NCI-H2081 (cell line): Measurements from ENCODE around the gene HK2.
"Not testable (repeated sequence)": the region's sequence is repeated elsewhere in the genome, so short reads cannot be mapped to it uniquely, and the experiment has no call there.

ENCODE experiments used
- DNase-seq, 2 experiments: peaks; one replicate each; lab custom pipeline; 2025; lab: John Stamatoyannopoulos, UW

HK2 gene

DNA sequence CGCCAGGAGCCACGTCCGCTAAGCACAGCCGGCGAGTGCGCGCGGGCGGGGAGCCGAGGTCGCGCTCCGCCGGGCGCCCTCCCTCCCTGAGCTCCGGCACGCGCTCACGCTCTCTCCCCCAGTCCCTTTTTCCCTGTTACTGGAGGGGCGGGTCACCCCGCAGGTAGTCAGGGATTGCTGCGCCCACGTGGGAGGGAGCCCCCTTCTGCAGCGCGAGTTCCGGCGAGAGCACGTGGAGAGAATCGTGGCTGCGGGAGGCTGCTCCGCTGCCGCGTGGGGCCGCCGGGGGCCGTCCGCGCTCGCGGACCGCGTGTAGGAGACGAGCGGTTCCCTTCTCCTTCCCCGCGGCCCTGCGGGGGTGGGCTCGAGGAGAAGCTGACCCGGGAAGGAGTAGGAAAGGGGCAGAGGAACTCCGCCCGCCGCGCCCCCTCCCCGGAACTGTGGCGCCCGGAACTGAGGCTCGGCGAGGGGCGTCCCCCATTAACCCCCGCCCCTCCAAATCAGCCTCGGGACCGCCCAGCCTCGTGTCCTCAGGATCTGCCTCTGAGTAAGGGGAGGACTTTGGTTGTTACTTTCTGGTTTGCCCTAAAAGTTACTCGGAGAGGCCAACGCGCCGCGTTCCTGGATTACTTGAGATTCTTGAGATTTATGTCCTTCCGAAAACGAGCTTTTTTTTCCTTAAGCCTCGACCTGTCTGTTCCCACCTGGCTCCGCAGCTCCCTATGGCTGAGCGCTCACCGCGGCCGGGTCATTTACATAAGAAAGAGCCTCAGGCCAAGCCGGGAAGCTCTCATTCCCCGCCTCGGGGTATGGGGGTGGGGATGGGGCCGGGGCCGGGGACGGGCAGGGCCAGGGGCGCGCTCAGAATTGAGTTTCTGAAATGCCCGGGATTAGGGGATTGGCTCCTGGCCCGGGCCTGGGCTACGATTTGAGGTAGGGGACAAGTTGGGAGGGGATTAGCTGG is 1.1 kb downstream of the HK2 start:
- peak; percentile 45 to 69 for DNase-seq

DNA sequence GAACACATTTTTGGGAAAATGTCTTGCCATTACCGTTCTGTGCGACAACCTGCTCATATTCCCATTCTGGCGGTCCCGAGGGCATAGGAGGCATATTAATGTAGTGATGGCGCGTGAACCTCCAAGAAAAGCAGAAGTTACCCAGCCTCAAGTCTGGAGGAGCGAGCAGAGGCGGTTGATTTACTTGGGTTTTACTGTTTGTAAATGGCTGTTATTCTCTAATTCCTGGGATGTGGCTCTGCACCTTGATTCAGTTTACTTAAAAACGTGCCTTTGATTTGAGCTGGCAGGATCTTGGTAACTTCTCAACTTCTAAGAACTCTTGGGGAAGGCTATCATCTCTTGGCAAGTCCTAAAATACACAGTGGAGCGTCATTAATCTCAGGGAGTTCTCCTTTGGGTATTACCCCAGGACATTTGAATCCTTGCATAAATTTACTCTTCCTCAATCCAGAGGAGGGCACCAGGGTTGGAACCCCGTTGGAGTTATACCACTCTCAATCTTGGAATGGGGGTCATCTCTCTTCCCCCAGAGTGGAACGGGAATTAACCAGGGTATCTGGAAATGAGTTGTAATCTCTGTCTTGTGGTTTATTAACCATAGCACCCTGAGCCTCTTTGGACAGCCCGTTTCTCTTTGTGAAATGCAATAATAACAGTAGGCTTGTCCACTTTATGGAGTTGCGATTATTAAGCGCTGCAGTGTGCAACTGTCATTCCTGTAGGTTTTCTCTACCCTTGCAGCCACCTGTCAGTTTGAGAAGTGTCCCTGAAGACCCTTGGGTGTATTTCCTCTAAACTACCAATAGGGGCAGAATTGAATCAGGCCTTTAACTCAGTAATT is 2.1 kb downstream of the HK2 start:
- peak; percentile 59 to 79 for DNase-seq

DNA sequence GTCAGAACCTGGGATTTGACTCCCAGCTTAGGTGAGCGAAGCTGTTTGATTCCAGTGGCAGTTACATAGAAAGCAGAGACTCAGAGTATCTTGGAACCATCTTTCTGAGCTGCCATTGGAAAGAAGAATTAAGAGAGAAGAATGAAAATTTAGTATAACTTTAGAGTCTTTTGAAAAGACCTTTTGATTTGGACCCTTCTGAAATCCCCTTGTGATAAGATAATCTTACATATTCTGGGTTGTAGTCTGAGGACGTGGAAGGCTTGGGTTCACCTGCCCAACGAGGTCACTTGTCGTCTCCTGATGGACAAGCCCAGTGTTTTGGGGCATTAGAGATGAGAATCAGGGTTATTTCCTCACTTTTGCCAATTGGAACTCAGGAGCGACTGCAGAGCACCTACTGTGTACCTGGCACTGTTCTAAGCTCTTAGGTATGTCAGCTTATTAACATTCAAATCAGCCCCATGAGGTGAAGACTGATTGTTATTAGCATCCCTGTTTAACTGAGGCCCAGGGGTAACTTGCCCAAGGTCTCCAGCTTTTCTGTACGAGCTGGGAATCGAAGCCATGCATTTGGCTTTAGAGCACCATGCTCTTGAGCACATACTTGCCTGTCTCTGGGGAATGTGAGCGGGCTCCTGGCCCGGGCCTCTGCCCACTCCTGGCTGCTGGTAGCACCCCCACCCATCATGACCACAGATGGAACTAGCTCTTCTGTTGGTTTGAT is 2.9 kb downstream of the HK2 start:
- DNase-seq: no peak

DNA sequence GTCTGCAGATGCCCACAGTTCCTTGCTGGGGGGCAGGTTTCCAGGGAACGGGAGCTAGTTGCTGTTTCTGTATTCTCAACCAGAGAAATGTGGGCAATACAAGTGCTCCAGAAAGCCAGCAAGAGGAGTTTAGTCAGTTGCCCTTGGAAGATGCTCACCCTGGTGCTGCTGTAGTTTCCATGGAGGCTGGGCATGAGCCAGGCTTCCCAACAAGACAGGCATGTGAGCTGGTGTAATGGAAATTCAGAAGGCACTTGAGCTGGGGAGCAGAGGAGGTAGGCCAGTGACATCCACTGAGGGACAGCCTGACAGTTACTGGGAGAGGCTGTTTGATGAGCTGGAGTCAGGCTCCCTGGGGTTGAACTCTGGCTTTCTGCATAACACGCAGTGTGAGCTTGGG is 7.7 kb downstream of the HK2 start:
- DNase-seq: no peak

DNA sequence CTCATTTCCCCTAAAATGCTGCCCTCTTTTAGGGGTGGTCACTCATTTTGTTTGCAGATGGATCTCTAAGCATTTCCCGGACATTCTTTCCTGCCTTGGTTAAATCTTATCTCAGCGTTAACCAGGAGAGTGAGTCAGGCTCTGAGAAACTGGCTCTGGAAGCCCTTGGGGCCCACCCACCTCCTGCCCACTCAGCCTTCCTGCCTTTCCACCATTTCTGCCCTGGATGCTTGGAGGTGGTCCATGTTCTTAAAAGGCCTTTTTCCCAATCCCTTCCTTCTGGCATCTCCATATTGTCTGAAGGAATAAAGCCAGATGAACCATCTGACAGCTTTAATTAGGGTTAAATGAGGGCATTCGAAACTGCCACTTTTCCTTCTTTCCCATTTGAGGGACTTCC is 9.5 kb downstream of the HK2 start:
- DNase-seq: no peak

DNA sequence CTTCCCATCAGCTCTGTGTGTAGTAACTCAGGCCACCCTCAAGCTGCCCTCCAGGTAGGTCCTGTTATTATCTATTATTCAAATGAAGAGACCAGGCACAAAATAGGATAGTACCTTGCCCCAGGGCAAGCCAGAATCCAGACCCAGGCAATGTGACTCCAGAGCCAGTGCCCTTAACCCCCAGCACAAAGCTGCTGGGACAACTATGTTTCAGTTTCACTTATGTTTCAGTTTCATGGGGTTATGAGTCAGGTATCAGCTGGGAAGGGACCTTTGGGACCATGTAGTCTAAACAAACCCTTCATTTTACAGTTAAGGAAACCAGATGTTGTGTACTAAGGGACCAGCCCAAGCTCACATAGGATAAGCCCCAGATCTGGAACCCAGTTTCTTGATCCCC is 10.0 kb downstream of the HK2 start:
- DNase-seq: no peak

DNA sequence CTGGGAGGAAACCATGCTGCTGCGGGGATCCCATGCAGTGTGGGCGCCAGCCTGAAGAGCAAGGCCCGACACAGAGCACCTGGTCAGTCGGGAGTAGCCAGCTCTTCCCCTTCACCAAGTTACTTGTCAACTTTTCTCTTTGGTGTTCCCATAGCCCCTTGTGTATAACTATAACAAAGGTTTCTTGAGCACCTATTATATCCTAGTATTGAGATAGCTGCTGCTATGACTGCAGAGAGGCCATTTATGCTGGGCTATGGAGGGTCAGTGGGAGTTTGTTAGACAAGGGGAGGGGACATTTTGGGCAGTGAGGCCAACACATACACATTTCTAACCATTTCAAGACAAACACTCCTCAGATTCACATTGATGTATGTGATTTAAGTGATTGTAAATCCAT is 10.8 kb downstream of the HK2 start:
- no peak for DNase-seq

DNA sequence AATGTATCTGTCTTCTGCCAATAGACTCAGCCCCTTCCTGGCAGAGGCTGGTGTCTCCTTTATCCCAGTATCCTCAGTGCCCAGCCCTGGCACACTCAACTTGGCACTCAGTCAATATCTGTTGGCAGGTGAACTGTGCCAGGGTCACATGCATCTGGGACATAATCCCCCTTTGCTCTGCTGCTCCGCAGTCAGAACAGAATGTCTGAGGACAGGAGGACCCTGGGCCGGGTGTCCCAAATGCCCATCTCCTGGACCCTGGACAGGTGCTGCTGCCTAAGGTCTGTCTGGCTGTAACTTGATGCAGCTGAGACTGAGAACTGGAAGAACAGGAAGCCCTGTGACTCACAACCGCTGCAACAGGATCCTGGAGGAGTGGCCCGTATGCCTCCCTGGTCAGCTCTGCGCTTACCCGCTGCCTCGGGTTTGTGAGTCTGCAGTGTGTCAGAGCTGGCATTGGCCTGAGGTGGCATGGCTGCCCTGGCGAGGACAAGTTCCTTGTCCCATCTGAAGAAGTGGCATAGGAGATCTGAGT is 11.4 kb downstream of the HK2 start:
- peak; percentile 18 to 82 for DNase-seq

DNA sequence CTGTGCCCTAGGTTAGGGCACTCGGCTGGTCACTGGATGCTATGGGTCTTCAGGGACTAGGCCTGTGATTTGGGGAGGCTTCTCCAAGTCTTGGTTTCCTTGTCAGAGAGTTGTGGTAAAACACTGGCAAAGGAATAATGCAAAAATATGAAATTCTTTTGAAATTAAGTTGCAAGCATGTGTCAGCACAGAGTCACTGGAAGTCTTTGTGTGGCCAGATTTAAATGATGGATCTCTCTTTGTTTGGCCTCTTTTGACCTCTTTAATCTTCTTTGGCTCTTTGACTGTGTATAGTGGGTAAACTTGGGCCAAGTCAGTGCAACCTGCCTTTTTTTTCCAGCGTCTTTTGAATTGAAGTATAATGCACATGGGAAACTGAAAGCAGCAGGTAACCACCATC is 12.1 kb downstream of the HK2 start:
- peak in 1 of 2 experiments; percentile 9 for DNase-seq

DNA sequence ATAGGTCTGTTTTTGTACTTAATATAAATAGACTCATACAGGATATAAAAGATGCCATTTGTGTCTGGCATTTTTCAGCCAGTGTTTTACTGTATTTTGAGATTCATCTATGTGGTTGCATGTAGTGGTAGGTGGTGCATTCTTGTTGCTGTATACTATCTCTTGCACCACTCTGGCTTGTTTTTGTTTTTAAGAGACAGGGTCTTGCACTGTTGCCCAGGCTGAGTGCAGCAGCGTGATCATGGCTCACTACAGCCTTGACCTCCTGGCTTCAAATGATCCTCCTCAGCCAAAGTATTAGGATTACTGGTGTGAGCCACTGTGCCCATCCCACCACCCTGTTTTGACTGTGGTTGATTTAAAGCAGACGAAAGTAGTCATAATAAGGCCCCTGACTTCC is 12.6 kb downstream of the HK2 start:
- DNase-seq: no peak

DNA sequence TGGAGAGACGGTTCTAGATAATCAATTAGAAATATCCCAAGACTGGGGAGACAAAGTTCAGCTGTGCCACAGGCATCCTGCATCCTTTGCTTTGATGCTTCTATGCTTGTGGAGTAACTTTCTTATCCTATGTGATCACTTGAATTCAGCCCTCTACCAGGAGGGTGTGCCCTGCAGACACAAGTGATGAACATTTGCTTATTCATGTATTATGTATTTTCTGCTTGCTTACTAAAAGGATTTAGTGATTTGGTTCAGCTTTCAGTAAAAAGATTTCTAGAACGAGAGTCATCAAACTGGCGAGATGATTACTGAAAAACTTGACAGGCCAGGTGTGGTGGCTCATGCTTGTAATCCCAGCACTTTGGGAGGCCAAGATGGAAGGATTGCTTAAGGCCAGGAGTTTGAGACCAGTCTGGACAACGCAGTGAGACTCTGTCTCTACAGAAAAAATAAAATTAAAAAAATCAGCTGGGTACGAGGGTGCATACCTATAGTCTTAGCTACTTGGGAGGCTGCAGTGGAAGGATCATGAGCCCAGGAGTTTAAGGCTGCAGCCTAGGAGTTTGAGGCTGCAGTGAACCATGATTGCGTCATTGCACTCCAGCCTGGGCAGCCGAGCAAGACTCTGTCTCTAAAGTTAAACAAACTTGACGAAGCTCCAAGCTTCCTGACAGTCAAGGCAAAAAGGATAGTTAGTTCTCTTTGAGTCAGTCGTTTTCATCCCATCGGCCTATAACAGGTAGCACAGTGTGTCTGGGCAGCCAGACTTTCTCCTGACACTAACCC is 13.3 kb downstream of the HK2 start:
- DNase-seq: no peak

DNA sequence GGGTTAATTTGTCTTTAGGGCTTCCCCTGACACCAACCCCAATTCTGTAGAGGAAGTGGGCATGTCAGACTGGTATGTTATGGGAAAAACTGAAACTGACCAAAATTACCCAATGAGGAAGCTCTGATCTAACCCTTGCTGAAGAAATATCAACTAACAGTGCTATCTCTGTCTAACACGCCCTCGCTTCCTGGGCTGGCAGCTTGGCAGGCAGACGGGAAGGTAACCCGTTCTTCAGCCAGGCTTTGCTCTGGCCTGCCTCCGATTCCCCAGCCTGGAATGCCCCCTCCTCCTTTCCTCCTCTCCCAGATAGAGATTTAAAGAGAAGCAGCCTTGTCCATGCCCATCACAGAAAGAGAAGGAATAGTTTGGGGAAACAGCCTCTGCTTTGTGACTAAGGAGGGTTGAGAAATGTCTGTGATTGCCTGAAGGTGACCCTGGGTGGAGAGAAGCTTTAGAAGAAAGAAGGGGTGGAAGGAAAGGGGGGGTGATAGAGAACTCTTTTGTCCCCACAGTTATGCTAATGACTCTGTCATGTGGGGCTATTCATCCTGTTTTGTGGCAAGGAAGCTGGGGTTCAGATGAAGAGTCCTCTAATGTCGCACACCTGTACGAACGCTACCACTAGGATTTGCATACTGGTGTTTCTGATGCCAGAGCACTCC is 15.4 kb downstream of the HK2 start:
- DNase-seq: no peak

DNA sequence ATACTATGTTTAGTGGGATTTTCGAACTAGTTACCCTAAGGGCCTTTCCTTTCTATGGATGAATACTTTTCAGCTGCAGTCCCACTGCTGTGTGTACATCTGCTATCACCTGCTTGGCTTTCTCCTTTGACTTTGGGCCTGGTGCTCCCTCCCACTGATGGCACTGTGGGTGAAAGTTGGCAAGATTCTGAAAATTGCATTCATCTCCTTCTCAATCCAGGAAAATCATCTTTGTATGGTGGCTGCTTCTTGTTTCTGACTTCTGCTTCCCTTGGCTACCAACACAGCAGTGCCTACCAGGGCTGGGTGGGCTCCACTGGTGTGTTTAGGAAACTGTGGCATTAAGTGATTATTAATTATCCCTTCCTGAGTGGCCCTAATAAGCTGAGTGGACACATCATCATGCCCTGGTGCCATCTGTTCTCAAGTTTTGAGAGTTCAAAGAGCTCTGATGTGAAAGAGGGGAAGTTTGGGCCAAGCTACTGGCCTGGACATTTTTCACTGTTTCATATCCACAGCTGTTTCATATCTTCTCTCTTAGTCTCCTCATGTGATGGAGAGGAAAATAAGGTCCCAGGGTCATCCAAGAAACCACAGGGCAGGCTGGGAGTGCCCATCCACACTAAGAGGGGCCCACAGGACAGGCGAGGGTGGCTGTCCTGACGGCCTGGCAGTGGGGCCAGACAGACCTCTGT is 16.7 kb downstream of the HK2 start:
- no peak for DNase-seq

DNA sequence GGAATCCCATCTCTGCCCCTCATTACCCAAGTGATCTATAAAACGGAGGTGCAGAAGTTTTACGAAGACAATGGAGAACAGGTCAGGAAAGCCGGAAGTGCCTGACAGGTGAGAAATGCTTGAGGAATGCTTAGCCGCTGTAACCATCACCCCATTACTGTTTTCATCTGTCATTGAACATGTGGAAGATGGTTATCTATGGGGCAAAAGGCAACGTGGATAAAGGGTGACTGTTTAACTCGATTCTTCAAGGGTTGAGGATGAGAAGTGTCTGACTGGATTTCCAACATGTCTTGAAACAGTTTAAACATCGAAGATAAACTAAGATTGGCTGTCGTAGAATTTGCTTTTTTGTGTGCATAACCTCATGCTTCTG is 17.3 kb downstream of the HK2 start:
- DNase-seq: no peak

DNA sequence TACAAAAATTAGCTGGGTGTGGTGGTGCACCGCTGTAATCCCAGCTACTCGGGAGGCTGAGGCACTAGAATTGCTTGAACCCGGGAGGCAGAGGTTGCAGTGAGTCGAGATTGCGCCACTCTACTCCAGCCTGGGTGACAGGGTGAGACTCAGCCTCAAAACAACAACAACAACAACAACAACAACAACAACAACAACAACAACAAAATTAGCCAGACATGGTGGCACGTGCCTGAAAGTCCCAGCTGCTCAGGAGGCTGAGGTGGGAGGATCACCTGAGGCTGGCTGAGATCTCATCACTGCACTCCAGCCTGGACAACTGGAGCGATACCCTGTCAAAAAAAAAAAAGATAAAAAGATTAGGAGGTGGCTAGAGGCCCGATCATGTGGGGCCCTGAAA is 19.4 kb downstream of the HK2 start:
- not testable (repeated sequence) for DNase-seq

DNA sequence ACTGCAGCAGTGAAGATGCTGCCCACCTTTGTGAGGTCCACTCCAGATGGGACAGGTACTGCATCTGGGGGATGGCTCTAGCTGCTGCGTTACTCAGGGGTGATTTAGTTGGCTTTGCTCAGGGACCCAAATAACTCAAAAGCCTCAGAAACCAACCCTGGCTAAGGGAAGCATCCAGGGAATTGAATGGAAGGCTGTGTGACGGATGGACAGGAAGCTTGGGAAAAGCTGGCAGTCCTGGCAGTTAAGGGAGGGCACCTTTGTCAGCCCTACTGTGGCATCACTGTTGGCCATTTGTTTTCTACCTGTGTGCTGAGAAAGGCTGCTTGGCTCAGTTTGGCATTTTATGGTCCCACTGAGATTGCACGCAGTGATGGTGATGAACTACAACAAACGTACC is 20.5 kb downstream of the HK2 start:
- DNase-seq: no peak

DNA sequence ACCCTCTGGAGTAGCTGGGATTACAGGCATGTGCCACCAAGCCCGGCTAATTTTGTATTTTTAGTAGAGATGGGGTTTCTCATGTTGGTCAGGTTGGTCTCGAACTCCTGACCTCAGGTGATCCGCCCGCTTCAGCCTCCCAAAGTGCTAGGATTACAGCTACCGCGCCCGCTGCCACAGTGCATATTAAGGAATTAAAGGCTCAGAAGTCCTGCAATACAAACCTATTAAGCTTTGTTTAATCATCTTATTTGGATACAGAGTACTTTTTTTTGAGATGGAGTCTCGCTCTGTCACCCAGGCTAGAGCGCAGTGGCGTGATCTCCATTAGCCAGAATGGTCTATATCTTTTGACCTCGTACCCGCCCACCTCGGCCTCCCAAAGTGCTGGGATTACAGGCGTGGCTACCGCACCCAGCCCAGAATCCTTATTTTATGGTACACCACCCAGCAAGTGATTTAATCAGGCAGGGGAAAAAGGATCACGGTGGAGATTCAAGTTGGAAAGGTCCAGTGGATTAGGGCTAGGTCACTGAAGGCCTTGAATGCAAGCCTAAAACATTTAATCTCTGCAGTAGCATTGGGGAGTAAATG is 21.3 kb downstream of the HK2 start:
- not testable (repeated sequence) for DNase-seq

DNA sequence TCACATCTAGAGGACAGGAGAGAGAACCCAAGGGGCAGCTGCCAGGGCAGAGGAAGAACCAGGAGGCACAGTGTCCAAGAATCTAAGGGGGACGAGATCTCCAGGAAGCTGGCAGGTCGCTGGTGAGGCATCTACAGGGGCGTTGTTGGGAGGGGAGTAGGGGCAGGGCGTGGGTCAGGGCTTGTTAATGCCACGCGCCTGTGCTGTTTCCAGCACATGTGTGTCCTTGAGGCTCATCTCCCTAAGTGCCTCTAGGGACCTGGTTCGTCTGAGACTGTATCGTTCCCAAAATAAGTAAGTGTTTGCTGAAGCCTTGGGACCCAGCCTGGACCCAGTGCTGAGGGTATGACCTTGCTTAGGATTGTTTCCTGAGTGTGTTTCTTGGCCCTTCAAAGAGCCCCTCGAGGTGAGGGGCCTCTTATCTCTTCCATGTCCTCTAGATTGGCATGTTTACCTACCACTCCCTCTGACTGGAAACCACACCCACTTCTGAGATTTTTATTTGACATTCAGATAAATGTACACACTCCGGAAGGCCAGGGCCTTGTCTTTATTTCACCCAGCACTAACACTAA is 22.2 kb downstream of the HK2 start:
- no peak for DNase-seq

DNA sequence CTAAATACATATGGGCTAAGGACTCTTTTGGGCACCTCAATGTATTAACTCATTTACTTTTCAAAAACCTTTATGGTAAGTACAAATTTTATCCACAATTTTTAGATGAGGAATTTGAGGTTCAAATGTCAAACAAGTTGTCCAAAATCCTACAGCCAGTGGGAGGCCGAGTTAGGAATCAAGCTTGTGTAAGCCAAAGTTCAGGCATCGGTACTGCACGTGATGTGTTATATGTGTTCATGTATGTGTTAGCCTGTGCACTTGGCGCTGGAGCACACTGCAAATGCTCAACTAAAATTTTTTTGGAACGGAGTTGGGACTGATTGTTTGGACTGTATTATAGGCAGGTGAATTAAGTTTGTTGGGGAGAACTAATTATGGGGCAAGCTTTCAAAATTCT is 22.7 kb downstream of the HK2 start:
- no peak for DNase-seq
